GM12801 (cell line): ENCODE data around the gene LARP4B.

Experiments used
- TF ChIP-seq, protein P1 (sequence below): IDR thresholded peaks from one replicate; pipeline ENCODE4 v1.5.1; 2011; ENCODE audit warnings: control low read depth; ENCODE audit not compliant: insufficient read length; ENCODE audit errors: extremely low read depth

Gene LARP4B

DNA sequence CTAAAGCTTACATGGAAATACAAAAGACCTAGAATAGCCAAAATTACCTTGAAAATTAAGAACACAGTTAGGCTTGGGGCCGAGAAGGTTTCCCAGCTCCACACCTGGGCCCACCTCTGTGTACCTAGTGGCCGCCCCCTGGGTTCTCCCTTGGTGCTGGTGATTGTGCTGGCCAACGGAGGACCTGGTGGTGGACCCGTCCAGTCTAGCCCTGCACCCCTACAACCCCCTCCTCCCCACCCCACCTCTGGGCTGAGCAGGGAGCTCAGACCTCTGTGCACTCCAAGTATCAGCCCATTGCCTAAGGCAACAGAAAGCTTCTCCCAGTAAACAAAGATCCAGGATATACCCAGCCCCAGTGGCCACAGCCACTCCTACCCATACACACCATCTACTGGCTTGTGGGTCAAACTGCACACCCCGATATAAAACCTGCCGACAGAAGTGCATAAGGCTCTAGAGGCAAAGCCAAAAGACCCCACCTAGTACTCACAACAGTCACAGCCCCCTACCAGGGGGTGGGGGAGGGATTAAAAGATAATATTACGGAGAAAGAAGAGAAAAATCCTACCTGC, 137.0 kb downstream of the LARP4B start:
- TF ChIP-seq, protein P1, sequence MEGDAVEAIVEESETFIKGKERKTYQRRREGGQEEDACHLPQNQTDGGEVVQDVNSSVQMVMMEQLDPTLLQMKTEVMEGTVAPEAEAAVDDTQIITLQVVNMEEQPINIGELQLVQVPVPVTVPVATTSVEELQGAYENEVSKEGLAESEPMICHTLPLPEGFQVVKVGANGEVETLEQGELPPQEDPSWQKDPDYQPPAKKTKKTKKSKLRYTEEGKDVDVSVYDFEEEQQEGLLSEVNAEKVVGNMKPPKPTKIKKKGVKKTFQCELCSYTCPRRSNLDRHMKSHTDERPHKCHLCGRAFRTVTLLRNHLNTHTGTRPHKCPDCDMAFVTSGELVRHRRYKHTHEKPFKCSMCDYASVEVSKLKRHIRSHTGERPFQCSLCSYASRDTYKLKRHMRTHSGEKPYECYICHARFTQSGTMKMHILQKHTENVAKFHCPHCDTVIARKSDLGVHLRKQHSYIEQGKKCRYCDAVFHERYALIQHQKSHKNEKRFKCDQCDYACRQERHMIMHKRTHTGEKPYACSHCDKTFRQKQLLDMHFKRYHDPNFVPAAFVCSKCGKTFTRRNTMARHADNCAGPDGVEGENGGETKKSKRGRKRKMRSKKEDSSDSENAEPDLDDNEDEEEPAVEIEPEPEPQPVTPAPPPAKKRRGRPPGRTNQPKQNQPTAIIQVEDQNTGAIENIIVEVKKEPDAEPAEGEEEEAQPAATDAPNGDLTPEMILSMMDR, result no peak

DNA sequence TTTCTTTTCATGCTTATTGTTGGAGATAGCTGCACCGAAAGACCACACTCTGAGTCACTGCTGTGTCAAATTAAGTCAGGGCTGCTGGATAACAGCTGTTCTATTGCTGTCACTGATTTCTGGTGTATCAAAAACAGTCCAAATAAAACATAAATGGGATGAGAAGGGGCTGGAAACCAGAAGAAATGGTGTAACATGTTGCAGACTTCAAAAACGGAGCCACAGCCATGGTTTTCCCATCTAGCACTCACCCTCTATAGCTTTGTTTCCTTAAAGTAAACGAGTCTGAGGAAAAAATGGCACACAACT, 138.8 kb downstream of the LARP4B start:
- TF ChIP-seq, protein P1, result no peak

DNA sequence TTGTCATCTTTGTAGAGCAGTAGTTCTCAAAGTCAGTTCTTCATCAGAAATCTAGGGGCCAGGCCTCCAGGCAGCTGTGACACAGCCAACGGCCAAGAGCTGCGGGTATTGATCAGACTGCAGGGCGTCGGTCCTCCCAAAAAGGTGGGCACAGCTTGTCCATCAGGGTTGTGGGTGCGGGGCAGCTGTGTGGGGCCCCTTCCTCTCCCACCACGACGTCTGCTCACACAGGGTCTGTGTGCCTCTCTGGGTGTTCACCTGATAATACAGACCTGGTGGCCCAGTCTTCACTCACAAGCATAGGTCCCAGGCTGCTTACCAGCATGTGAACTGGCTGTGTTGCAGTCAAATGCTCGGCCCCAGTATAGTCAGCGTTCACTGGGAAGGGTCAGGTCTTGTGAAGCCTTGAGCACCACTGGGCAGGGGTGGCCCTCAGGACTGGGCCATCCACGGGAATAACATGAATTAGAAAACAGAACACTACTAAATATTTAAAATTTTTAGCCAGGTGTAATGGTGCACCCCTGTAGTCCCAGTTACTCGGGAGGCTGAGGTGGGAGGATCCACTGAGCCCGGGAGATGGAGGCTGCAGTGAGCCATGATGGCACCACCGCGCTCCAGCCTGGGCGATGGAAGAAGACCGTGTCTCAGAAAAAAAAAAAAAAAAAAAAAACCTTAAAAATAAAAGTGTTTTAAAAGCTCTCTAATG, 139.3 kb downstream of the LARP4B start:
- TF ChIP-seq, protein P1, result no peak

DNA sequence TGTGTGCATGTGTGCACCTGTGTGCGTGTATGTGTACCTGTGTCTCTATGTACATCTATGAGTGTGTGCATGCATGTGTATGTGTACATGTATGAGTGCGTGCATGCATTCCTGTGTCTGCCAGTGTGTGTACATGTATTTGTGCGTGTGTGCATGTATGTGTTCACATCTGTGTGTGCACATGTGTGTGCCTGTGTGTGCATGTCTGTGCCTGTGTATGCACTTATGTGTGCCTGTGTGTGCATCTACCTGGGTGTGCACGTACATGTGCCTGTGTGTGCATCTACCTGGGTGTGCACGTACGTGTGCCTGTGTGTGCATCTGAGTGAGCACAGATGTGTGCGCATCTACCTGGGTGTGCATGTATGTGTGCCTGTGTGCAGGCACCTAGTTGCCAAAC, 139.9 kb downstream of the LARP4B start:
- TF ChIP-seq, protein P1, result no peak

DNA sequence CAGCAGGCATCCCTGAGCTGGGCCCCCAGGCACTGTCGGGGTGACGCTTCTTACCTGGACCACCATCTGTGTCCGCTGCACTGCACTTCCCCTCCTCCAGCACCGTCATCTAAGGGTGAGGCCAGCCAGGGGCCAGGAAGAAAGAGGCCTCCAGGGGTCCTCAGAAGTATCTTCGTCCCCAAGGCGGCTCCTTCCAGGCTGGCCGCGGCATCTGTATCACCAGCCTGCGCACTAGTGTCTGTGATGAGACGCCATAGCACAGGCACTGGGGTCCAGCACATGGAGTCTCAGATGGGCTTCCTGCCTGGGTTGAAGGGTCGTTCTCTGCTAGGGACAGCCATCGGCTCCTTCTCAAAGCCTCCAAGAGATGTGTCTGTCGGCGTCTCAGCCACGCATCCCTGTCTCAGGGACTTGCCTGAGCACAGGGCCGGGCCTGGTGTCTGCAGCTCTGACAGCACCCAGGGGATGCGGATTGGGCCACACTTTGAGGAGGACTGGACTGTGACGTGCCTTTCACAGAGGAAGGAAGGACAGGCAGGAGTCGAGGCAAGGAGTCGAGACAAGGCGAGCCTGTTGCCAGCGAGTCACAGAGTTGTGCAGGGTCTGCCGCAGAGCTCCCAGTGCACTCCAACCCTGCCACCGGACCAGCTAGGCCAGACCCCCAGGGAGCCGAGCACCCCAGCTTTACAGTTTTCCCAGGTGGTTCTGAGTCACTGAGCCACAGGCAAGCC, 140.5 kb downstream of the LARP4B start:
- TF ChIP-seq, protein P1, result no peak

DNA sequence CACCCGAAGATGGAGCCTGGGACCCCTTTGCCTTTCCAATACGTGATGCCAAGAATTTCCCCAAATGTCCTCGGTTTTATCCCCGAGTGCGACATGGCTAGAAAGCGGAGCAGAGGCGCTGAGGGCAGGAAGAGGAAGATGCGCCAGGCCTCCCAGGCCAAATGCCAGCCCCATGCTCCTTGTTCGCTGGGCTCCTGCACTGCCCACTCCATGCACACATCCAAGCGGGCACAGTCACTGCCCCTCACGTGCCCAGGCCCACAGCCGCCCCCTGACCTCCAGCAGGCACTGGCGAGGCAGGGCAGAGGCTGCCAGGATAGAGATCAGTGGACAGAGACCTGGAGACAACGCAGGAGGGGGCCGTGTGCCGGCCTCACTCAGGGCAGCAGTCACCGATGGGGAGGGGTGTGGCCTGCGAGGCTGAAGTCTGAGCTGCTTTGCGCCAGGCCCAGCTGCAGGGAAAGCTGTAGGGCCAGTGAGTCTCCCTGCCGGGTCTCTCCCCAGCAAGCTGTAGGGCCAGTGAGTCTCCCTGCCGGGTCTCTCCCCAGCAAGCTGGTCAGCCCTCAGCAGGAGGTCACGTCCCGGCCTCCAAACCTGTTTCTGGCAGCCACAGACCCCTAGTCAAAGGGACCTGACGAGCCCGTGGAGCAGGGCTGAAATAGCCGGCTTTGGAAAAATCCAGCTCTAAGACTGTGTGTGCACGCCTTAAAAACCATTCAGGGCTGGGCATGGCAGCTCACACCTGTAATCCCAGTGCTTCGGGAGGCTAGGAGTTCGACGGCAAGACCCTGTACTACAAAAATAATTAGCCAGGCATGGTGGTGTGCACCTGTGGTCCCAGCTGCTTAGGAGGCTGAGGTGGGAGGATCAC, 141.4 kb downstream of the LARP4B start:
- TF ChIP-seq, protein P1, result no peak
